NCI-H446 (cell line): ENCODE measurements around the gene FOXP2.
A peak's percentile ranks its signal among the peaks of the same experiment; 100 is the strongest.
"Not testable (repeated sequence)": the region's sequence is repeated elsewhere in the genome, so short reads cannot be mapped to it uniquely, and the experiment has no call there.

Experiments
- DNase-seq, 2 experiments: peaks; one replicate each; lab custom pipeline; 2025; lab: John Stamatoyannopoulos, UW

The FOXP2 gene

GRCh38 chr7:114590298-114590697, 175.7 kb downstream of the FOXP2 start:
- no peak for DNase-seq

- DNase-seq, result no peak
Observed at GRCh38 chr7:114598946-114599345, 184.3 kb downstream of the FOXP2 start.

GRCh38 chr7:114606100-114606499, 191.5 kb downstream of the FOXP2 start:
- DNase-seq, result no peak

DNA sequence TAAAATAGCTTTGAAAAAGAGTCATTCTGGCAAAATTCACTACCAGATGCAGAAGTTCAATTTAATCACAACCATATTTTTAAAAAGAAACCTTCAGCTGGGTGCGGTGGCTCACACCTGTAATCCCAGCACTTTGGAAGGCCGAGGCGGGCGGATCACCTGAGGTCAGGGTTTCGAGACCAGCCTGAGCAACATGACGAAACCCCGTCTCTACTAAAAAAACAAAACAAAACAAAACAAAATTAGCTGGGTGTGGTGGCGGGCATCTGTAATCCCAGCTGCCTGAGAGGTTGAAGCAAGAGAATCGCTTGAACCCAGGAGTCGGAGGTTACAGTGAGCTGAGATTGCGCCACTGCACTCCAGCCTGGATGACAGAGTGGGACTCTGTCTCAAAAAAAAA, 194.2 kb downstream of the FOXP2 start:
- not testable (repeated sequence) for DNase-seq

GRCh38 chr7:114620208-114620607, 205.6 kb downstream of the FOXP2 start:
- DNase-seq, result no peak

GRCh38 chr7:114622221-114622620, 207.6 kb downstream of the FOXP2 start:
- no peak for DNase-seq

GRCh38 chr7:114623146-114623545, 208.5 kb downstream of the FOXP2 start:
- no peak for DNase-seq

DNA sequence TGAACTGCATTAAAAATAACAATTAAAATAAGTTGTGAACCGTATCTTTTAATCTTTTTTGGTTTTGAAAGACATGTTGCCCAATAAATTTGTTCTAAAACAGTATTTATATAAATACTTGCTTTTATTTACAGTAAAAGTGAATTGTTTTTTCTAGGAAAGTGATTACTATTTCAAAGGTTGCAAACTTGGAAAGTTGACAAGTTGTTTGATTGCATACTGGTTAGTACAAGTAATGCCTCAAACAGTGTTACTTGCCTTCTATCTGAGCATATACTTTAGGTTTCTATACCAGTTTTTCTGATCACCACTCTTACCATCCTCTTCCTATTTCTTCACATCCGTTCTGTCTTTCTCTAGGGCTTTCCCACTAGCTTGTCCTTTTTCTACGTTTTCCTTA, 212.6 kb downstream of the FOXP2 start:
- DNase-seq, result no peak

GRCh38 chr7:114628362-114628761, 213.7 kb downstream of the FOXP2 start:
- DNase-seq, result no peak

DNA sequence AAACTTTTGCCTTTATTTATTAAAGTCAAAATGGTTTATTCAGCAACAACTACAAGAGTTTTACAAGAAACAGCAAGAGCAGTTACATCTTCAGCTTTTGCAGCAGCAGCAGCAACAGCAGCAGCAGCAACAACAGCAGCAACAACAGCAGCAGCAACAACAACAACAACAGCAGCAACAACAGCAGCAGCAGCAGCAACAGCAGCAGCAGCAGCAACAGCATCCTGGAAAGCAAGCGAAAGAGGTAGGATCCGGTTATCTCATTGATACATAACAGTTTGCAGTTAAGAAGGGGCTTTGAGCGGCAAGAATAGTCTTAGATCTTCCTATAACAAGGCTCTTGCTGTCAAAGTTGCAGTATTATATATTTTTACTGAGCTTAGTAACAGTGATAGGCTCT, 215.1 kb downstream of the FOXP2 start:
- no peak for DNase-seq

DNA sequence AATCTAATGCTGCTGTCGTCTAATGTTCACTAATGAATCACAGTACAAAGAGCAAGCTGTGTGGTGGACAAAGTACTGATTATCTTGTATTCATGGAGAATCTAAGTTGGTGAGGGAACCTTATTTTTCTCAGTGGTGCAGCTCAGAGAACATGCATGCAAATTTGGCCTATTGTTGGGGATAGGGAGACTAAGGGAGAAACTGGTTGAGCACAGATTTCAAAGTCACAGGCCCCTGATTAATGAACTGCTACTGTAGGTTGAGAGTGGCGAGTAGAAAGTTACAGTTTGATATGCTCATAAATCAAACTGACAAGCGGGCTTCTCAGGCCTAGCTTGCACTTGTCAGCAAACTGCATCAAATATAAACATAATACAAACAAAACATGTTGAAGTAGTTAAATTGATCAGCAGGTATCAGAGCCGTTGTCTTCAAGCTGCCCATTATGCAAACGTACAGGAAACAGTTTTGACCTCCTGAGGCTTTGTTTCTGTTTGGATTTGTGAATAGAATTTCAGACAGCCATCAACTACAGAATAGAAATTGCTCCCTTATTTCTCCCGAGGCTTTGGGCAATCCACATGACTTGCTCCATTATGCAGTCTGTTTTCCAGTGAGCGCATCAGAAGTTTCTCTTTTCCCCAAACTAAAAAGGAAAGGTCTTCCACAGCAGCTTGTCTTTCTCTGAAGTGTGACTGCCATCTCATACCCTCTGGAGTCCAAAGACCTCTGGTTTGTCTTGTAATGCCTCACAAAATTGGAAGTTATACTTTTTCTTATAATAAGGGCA, 215.8 kb downstream of the FOXP2 start:
- DNase-seq, result no peak

DNA sequence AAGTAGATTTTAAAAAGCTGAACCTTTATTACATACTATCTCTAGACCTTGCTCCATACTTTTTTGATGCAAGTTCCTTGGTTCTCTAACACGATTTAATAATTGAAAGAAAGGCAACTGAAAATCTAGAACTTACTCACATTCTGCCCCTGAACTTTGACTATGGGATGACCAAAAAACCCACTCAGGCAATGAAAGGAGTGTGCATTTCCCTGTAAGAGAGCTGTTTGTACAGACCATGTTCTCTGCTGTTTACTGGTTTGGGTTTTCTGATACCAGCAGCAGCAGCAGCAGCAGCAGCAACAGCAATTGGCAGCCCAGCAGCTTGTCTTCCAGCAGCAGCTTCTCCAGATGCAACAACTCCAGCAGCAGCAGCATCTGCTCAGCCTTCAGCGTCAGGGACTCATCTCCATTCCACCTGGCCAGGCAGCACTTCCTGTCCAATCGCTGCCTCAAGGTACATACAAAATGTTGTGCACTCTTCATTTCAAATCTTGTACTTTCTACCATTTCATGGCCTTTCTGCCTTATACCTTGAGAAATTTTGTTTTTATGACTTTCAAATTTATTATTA, 216.7 kb downstream of the FOXP2 start:
- DNase-seq, result no peak

DNA sequence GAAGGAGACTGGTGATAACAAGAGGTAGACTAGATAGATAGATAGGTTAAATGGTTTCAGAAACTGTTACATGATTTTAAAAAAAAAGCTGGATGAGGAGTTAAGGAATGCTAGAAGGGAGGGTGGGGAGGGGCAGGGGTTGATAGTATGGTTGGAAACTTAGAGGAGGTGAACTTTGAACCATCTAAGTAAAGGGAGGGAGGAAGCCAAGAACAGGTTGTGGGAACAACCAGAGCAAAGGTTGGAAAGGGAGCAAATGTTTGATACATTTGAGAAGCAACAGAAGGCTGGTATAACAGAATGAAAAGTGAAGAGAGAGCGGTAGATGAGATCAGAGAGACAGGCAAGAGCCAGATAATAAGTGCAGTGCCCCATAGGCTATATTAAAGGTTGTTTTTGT, 224.8 kb downstream of the FOXP2 start:
- no peak for DNase-seq

DNA sequence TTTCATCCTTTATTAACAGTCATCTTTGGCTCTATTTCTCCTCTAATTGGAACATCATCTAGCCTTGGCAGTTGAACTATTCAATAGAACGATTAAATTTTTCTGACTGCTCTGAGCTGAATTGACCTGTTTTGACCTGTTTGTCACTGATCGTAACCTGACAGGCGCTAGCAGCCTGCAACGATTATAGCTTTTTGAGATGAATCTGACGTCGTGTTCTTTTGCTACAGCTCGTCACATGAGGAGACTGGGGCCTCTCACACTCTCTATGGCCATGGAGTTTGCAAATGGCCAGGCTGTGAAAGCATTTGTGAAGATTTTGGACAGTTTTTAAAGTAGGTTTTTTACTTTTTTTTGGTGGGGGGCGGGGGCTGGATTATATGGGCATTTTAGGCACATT, 229.8 kb downstream of the FOXP2 start:
- DNase-seq, result peak; percentile 18 to 27

DNA sequence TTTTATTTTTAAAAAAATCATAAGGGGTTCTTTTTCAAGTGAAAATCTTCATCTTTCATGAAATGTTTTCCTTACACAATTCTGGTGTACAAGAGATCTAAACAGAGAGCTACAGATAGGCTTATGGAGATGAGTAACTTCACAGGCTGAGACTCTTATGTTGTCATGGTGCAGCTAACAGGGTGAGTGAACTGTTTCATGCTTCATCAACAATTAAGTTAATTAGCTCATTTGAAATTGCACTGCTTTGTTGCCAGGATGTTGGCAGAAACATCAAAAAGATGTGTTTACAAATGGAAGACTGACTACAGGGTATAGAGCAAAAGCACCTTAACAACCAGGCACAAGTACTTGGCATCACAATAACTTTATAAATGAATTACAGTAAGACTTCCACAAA, 230.8 kb downstream of the FOXP2 start:
- peak; percentile 61 to 74 for DNase-seq

DNA sequence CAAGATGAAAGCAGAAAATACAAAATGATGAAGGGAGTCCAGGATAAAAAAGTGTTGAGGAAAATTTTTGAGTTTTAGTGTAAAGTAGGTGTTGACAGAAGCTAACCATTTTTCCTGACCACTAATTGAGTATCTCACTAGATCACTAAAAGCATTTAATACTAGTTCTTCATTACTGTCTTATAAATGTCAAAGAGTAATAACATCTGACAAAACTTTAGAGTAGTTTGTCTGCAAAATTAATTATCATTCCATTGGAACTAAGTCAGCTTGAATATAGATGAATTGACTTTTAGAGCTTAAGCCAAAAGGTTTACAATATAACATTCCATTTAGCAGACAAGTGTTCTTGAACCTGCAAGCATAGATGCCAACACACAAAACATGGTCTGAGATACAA, 232.9 kb downstream of the FOXP2 start:
- no peak for DNase-seq

DNA sequence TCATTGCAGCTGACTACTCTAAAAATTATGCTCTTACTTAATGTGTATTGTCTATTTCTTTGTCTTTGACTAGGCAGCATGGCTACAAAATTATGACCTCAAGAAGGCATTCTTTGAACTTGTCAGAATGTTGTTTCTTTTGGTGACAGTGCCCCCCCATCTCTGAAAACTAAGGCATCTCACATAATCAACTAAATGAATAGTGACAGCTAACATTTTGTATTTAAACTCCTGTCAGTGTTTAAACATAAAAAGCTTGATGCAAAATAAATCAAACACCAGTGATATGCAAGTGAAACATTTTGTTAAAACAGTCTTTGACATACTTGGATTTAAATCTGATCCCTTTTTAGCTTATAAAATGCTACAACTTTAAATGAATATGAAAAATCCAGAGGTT, 233.5 kb downstream of the FOXP2 start:
- DNase-seq, result no peak

DNA sequence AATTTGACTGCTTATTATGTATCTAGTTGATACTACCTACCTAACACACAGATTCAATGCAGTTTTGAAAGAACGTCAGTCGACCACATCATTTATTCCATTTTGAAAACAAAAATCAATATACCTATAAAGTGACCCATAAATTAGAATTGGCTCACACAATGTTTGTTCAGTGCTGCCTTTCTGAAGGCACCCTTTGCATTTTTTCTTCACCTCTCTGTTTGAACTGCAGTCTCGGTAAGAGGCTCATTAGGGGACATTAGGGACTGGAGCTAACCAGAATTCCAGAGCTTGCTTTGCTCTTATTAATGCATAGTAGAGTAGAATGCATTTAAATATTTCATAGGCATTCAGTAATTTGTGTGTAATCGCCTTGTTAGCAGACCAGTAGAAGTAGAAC, 234.1 kb downstream of the FOXP2 start:
- no peak for DNase-seq

- DNase-seq, result no peak
Observed at GRCh38 chr7:114649689-114650088, 235.1 kb downstream of the FOXP2 start.

DNA sequence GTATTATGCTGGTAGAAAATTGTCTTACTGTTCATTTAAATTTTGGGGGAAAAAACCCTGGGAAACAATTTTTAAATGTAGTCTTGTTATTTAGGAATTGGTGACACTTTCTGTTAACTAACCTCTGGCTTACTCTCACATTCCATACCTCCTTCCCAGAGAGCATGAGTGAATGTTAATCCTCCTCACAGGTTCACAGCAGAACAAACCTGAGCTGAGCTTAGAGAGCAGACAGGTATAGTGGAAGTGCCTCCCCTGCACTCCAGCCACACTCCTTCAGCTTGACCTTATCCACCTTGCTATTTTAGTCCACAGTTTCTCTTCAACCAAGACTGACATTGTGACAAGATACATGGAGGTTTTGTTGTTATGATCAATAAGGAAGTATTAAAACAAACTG, 235.9 kb downstream of the FOXP2 start:
- no peak for DNase-seq

DNA sequence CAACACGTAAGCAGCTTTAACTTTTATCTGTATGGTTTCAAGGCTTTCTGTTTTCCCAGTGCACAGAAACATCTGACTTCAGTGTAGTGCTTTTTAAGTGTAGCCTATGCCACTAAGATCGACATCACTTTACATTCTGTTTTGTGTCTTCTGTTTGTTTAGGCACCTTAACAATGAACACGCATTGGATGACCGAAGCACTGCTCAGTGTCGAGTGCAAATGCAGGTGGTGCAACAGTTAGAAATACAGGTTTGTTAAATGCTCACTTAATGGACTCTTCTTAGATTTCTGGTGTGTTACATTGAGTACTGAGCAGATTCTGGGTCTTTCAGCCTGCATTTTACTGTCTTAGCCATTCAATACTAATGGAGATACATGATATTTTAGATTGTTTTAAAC, 237.4 kb downstream of the FOXP2 start:
- DNase-seq, result no peak

DNA sequence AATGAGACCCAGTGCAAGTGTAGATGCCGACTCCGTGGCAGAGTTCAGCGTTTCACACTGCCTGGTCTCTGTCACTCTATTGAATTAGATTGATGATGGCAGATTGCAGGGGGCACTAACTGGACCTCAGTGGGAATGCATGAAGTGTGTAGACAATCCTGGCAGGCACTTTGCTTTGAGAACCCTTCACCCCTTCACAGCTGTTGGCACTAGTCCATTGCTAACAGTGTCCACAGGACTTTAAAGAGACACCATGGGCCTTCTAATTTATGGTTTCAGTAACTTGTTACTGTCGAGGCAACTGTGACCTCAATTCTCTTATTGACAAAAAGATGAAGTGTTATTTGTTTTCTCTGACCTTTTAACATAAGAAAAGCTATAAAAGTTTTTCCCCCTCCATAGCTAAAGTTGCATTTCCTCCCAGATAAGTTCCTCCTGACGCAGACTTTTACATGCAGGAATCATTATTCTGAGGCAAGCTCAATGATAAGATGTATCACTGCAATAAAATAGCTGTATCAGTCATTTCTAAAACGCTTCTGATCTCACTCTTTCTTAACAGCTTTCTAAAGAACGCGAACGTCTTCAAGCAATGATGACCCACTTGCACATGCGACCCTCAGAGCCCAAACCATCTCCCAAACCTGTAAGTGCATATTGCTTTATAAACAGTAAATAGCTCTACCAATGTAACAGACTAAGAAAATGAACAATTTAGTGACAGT, 238.9 kb downstream of the FOXP2 start:
- no peak for DNase-seq

DNA sequence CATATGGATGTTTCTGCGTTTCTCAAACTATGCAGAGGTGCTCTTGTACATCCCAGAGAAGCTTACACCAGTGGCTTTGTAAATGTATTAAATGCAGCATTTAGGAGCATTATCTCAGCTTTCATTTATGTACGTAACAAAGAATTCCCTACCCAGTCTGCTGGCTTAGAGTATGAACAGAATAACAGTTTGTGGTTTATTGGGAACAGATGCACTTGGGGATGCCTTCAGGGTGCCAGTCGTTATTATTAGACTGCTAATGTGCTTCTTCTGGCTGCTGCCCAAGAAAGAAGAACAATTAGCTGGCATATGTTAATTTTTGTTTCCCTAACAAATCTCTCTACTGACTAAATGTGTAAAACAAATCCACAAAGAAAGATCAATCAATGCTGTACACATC, 241.9 kb downstream of the FOXP2 start:
- DNase-seq, result peak; percentile 24 to 57
